Stimulated activated naive CD4-positive, alpha-beta T cell treated with Interleukin-2 at 50 U/mL for 16 hours (primary cell): ENCODE measurements around the gene GPX2.

Experiments used
- DNase-seq: peaks from one replicate; lab custom pipeline; 2025; lab: John Stamatoyannopoulos, UW

Gene GPX2

GRCh38 chr14:64942531-64943111 lies at the start of gene GPX2:
Gene GPX2 (minus strand): TSS chr14:64942745. CDS start chr14:64942726, 19 bp downstream.
- DNase-seq: no peak

GRCh38 chr14:64990939-64991338 lies 48.4 kb upstream of the GPX2 start:
- no peak for DNase-seq

- DNase-seq: no peak
Observed at GRCh38 chr14:64990296-64990695, 47.8 kb upstream of the GPX2 start.

GRCh38 chr14:64987438-64987767 lies 44.9 kb upstream of the GPX2 start:
- no peak for DNase-seq

DNA sequence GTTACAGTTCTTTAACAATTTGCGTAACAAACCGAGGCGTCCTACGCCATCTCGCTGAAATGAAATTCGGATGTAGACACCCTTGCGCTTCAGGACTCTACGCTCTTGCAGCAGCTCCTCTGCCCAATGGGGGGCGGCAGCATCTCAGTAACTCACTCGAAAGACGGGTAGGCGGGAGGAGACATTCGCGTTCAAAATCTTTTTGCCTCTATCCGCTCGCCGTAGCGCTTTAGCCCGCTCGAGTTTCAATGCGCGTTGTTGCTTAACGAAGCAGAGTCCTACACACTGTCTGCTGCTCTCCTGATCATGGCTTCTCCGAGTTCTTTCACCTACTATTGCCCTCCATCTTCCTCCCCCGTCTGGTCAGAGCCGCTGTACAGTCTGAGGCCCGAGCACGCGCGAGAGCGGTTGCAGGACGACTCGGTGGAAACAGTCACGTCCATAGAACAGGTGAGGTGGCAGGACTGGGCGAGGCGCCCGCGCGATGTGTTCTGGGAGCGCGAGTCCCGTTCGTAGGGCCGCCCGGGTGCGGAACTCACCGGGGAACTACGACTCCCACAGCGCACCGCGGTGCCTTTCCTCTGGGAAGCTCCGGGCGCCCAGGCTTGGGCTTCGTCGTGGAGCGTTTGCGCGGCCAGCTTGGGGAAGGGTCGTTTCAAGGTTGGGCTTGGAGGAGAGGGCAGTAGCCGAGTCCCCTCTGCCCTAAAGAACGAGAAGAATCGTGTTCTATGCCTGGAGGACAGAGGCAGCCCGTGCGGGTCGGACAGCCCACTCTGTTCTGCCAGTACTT lies 44.3 kb upstream of the GPX2 start, which contains the start of gene FNTB:
TSS of gene FNTB (plus strand) at position 248 of the 790 bp plus-strand sequence. CDS start at position 307, 59 bp downstream.
- DNase-seq: peak; percentile 91

GRCh38 chr14:64983439-64984310 lies 41.1 kb upstream of the GPX2 start:
- no peak for DNase-seq

DNA sequence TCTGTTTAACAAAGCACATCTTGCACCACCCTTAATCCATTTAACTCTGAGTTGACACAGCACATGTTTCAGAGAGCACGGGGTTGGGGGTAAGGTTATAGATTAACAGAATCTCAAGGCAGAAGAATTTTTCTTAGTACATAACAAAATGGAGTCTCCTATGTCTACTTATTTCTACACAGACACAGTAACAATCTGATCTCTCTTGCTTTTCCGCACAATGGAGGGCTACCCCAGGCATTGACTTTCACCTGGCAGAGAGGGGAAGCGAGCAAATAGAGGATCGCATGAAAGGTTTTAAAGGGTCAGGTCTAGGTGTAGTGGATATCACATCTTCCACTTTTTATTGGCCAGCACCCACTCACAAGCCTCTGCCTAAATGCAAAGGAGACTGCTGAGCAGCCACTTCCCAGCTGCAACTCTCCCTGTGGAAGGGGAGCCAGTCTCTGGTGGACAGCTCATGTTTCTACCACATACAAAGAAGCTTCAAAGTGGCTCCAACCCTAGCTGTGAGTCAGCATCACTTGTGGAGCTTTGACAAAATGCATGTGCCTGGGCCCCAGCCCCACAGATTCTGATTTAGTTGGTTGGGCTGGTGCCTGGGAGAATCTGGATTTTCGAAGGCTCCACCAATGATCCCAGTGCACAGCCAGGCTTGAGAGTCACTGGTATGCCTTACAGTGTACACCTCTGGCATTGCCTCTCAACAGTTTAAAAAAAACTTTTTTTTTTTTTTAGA lies 37.0 kb upstream of the GPX2 start:
- no peak for DNase-seq

DNA sequence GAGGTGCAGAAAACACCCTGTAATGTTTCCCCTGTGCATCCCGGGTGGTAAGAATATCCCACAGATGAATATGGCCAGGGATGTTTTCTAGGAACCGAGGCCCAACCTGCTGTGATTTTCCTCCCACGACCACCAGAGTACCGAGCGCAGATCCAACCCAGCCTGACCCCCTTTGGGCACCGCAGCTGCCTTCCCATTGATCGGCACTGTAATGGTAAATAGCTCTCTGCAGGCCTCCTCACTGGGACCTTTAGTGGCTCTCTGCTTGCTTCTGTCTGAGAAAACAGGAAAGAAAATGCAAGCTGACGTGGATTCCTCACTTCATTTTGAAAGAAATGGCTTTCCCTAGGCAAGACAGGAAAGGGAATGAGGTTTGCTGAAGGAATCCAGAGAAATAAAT lies 32.0 kb upstream of the GPX2 start:
- DNase-seq: no peak

- DNase-seq: no peak
Observed at GRCh38 chr14:64973826-64974225, 31.3 kb upstream of the GPX2 start.

- DNase-seq: no peak
Observed at GRCh38 chr14:64973026-64973442, 30.5 kb upstream of the GPX2 start.

- peak; percentile 47 for DNase-seq
Observed at GRCh38 chr14:64971943-64972791, 29.6 kb upstream of the GPX2 start, which contains the start of gene RAB15. Gene RAB15 (minus strand): TSS chr14:64972336. CDS start chr14:64972076, 260 bp downstream.

DNA sequence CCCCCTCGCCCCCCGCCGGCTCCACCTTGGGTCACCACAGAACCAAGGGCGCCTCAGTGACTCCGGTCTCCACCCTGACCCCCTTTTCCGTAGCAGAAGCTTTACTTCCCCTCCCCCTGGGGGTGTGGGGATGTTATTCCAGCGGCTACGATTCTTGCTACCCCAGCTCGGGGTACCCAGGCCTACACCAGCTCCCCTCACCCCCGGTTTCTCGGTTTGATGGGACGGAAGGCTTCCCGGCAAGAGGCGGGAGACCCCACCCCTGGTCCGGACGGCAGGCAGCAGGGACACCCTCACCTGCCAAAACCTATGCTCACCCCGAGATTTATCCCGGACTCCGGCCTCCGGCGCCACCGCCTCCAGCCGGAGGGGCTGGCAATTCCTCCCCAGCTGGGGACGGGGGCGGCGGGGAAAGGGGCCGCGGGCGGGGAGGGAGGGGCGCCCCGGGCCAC lies 29.0 kb upstream of the GPX2 start:
- no peak for DNase-seq

DNA sequence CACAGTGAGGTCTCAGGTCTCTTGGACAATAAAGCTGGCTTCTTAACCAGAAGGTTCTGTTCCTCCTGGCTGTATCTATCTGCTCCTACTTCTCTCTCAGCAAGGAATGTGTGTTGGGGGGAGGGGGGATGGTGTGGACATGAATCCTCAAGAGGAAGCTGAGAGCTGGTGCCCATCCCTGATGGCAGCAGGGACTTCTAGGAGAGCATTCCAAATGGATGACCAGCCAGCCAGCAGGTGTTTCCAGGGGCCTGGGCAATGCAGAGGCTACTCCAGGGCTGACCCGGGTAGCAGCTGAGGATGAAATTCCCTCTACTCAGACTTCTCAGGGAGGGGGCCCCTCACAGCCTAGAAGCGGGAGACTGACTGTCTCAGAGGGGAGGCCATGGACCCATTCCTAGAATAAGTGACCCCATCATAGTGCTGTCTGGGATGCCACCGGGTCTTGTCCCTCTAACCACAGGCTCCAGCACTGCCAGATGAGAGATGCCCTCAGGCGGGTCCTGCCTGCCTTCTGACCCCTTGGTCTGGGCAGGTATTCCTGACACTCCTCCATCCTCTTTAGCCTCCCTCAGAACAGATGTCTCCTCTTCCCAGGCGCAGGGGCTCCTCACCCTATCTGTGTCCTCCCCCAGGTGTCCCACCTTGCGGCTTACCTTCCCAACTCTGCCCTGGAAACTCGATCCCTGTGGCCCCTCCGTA lies 28.4 kb upstream of the GPX2 start:
- DNase-seq: no peak

DNA sequence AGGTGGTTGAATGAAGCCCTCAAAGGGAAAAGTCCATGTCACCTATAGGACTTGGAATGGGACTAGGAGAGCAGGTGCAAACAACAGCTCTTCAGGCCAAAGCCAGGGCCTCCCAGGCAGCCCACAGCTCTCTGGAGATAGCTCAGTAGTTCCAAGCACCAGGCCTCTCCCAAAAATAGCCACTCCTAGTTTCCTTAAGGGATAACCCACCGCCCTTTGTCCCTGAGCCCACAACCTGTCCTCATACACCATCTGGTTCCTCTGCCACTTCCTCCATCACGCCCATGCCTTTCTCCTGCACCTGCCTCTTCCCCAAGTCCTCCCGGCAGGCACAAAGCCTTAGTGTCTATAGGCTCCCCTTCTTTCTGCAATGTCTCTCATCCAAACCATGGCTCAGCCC lies 27.5 kb upstream of the GPX2 start:
- DNase-seq: no peak

DNA sequence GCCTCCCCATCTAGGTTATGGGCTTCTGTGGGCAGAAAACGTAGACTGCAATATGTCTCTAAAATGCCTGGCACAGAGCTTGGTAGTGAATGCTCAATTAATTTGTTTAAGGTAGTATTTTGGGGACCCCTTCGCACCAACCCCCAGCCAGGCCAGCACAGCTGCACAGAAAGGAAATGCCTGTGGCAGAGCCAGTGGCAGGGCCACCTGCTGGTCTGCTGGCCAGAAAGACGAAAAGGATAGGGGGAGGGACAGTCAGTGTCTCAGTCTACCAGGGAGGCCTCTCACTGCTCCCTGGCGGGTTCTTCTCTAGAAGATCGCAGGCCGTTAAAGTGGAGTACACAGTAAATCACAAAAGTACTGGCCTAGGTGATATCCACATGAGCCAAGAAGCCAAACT lies 26.1 kb upstream of the GPX2 start:
- no peak for DNase-seq

DNA sequence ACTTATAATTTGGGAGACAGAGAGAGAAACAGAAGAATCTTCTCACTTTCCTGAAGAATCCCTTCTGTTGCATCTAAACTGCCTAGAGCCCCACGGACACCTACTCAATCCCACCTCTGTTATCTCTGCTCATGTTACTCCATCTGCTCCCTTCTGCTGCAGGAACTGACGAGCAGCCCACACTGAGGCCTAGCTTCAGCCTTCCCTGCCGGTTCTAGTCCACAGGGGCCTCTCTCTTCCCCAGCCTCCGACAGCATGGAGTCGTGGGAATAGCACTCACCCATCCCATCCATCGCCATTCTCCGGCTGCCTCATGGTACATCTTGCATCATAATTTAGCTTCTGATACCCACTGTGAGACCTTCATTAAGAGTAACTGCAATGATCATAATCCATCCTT lies 25.6 kb upstream of the GPX2 start:
- no peak for DNase-seq

- DNase-seq: no peak
Observed at GRCh38 chr14:64966976-64967375, 24.4 kb upstream of the GPX2 start.

- no peak for DNase-seq
Observed at GRCh38 chr14:64965356-64966000, 22.9 kb upstream of the GPX2 start.

DNA sequence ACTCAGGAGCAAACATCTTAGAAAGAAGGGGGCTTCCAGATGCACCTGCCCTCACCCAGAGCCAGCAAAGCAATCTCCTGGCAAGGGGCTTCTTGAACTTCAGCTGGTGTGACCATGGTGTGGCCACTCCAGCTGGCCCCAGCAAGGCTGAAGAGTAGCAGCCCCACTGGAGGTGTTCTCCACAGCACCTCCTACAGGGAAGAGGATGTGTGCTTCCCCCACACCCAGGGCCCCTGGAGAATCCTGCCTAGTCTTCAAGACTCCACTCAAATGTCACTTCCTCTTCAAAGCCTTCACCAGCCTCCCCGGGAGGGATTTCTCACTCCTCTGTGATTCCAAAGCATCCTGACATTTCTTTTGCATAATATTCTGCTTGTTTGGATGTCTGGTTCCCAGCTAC lies 21.1 kb upstream of the GPX2 start:
- DNase-seq: no peak

DNA sequence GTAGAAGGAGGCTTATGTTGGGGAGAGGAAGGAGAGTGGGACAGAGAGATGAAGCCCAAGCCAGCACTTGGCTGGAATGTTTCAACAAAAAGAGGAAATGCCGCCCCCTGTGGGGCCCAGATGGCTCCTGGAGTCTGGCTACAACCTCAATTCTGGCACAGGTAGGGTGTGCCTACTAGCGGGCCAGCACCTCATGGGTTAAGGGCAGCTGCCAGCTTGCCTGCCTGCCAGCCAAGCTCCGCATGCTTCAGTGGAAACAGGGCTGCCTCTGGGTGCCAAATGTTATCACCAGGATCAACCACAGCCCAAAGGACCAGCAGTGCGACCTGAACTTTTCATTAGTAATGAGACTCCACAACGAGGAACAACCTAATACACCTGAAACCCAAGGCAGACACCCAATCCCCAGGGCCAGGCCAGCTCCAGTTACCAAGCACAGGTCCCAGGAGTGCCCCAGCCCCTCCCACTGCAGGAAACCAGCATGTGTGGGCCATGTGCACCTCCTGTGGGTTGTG lies 18.3 kb upstream of the GPX2 start:
- DNase-seq: no peak
